Measurements from ENCODE around the gene MISP. TPM values are rescaled to one million over a fixed set of nuclear protein-coding genes. Genes with fewer than 3 reads are reported as not detected.

MISP gene
- total RNA-seq, 1 donor from 2014 or later, result not detected

GRCh38 chr19:708154-709143 lies 42.5 kb upstream of the MISP start, which contains the start of gene PALM:
Gene PALM (plus strand): TSS chr19:708935. CDS start chr19:709147, 212 bp downstream.
- H3K4me1 ChIP-seq, result no peaks in the 10 kb centered on the region
- no peaks in the 10 kb centered on the region for H3K36me3 ChIP-seq
- intact Hi-C loops (cut with DNase I), result no loop called here
- H3K9me3 ChIP-seq, result no peaks in the 10 kb centered on the region
- H3K27me3 ChIP-seq, result peaks cover 16% of the 10 kb centered on the region
- TF ChIP-seq CTCF (IDR thresholded peaks at IDR 0.05), result no peak
- H3K4me3 ChIP-seq, result peak within 1 kb of the TSS; percentile 54 to 70
- no peak for DNase-seq (ENCODE audit: low spot score in 2 of 2)
- peak within 1 kb of the TSS; percentile 17 to 54 for H3K27ac ChIP-seq

- H3K27me3 ChIP-seq, result peaks cover 14% of the 10 kb centered on the region
- intact Hi-C loops (cut with DNase I), result no loop called here
- peak overlapping the region; percentile 54 to 70 for H3K4me3 ChIP-seq
- DNase-seq (ENCODE audit: low spot score in 2 of 2), result no peak
- no peaks in the 10 kb centered on the region for H3K4me1 ChIP-seq
- no peak for TF ChIP-seq CTCF (IDR thresholded peaks at IDR 0.05)
- H3K9me3 ChIP-seq, result no peaks in the 10 kb centered on the region
- H3K27ac ChIP-seq, result peak overlapping the region; percentile 17 to 54
- no peaks in the 10 kb centered on the region for H3K36me3 ChIP-seq
These were observed 41.5 kb upstream of the MISP start for GRCh38 chr19:709196-709964.

- Histone ChIP-seq H3K36me3 (no peaks in the 10 kb centered on the region), H3K27me3 (peaks cover 14% of the 10 kb centered on the region), H3K9me3 (no peaks in the 10 kb centered on the region), H3K4me3 (peak overlapping the region; percentile 54 to 70), H3K27ac (peak overlapping the region; percentile 17 to 54), H3K4me1 (no peaks in the 10 kb centered on the region)
- DNase-seq (ENCODE audit: low spot score in 2 of 2), result no peak
- intact Hi-C loops (cut with DNase I), result no loop called here
- no peak for TF ChIP-seq CTCF (IDR thresholded peaks at IDR 0.05)
These were observed 40.8 kb upstream of the MISP start for GRCh38 chr19:709965-710571.

GRCh38 chr19:710767-711166 lies 40.1 kb upstream of the MISP start:
- TF ChIP-seq CTCF (IDR thresholded peaks at IDR 0.05), result no peak
- Histone ChIP-seq H3K4me1 (no peaks in the 10 kb centered on the region), H3K4me3 (peak overlapping the region in 1 of 2 donors; percentile 70), H3K27ac (peak overlapping the region in 1 of 2 donors; percentile 17), H3K36me3 (no peaks in the 10 kb centered on the region), H3K9me3 (no peaks in the 10 kb centered on the region), H3K27me3 (peaks cover 14% of the 10 kb centered on the region)
- DNase-seq (ENCODE audit: low spot score in 2 of 2), result no peak
- intact Hi-C loops (cut with DNase I), result no loop called here

GRCh38 chr19:711254-711653 lies 39.7 kb upstream of the MISP start:
- H3K4me3 ChIP-seq, result no peak overlapping the region
- no peak for TF ChIP-seq CTCF (IDR thresholded peaks at IDR 0.05)
- no peak for DNase-seq (ENCODE audit: low spot score in 2 of 2)
- no peak overlapping the region for H3K27ac ChIP-seq
- intact Hi-C loops (cut with DNase I), result no loop called here
- no peaks in the 10 kb centered on the region for H3K9me3 ChIP-seq
- peaks cover 14% of the 10 kb centered on the region for H3K27me3 ChIP-seq
- H3K4me1 ChIP-seq, result no peaks in the 10 kb centered on the region
- H3K36me3 ChIP-seq, result no peaks in the 10 kb centered on the region
